ENCODE results near the gene IGSF22. TPM values are rescaled to one million over a fixed set of nuclear protein-coding genes. Genes with fewer than 3 reads are reported as not detected.
"Not testable (repeated sequence)": the region's sequence is repeated elsewhere in the genome, so short reads cannot be mapped to it uniquely, and the experiment has no call there.

IGSF22 gene
- total and polyA plus RNA-seq, 2 experiments from 2014 or later, result 0.03 to 0.82 TPM

DNA sequence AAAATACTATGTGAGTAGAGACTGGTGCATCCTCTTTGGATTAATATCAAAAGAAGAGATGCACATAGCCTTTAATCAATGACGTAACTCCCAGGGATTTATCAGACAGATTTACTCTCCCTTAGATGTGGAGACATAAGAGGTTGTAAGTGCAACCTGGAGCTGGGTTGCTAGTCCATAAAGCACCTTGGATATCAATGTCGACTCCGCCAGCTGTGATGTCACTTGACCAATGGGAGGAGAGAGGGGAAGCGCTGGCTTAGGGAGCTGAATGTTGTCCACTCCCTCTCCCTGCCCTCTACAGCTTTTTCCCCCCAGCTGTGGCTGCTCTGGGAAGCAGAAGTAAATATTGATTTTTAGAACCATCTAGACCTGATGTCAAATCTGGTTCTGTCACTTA lies 56.3 kb downstream of the IGSF22 start:
- Histone ChIP-seq H3K4me1 (ENCODE audit: low read depth) (no peaks in the 10 kb centered on the region), H3K27me3 (no peaks in the 10 kb centered on the region), H3K27ac (no peak overlapping the region), H3K36me3 (no peaks in the 10 kb centered on the region), H3K9me3 (ENCODE audit: low read depth) (no peaks in the 10 kb centered on the region), H3K4me3 (no peak overlapping the region)
- no peak for DNase-seq (ENCODE audit: low read depth in 1 of 2, low spot score in 1 of 2)
- TF ChIP-seq, protein P1, sequence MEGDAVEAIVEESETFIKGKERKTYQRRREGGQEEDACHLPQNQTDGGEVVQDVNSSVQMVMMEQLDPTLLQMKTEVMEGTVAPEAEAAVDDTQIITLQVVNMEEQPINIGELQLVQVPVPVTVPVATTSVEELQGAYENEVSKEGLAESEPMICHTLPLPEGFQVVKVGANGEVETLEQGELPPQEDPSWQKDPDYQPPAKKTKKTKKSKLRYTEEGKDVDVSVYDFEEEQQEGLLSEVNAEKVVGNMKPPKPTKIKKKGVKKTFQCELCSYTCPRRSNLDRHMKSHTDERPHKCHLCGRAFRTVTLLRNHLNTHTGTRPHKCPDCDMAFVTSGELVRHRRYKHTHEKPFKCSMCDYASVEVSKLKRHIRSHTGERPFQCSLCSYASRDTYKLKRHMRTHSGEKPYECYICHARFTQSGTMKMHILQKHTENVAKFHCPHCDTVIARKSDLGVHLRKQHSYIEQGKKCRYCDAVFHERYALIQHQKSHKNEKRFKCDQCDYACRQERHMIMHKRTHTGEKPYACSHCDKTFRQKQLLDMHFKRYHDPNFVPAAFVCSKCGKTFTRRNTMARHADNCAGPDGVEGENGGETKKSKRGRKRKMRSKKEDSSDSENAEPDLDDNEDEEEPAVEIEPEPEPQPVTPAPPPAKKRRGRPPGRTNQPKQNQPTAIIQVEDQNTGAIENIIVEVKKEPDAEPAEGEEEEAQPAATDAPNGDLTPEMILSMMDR (IDR thresholded peaks at IDR 0.05; ENCODE audit: low read depth, low read length), result no peak

DNA sequence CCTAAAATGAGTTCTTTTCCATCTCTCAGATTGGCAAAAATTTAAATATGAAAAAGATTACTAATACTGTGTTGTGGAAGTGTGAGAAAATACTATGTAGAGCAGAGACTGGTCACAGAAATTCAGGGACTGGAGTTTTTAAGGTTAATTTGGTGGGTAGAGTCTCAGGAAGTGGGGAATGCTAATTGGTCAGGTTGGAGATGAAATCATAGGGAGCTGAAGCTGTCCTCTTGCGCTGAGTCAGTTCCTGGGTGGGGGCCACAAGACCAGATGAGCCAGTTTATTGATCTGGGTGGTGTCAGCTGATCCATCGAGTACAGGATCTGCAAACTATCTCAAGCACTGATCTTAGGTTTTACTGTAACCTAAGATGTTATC lies 56.8 kb downstream of the IGSF22 start:
- Histone ChIP-seq H3K27ac (no peak overlapping the region), H3K4me3 (no peak overlapping the region), H3K4me1 (ENCODE audit: low read depth) (no peaks in the 10 kb centered on the region), H3K36me3 (no peaks in the 10 kb centered on the region), H3K27me3 (no peaks in the 10 kb centered on the region), H3K9me3 (ENCODE audit: low read depth) (no peaks in the 10 kb centered on the region)
- TF ChIP-seq, protein P1 (IDR thresholded peaks at IDR 0.05; ENCODE audit: low read depth, low read length), result no peak
- DNase-seq (ENCODE audit: low read depth in 1 of 2, low spot score in 1 of 2), result no peak

DNA sequence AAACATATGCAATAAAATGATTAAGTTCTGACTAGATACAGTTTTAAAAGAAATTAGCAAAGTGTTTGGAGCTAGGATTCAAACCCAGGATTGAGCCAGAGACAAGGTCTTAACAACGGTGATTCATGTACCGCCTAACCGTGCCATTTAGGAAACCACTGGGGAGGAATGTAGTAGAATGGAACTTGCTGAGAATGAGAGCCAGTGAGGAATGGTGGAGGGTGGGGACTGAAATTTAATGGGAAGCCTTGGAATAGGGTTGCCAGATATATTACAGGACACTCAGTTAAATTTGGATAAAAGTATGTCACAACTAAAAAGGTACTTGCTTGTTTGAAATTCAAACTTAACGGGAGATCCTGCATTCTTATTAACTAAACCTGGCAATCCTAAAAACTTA lies 57.9 kb downstream of the IGSF22 start:
- H3K4me1 ChIP-seq (ENCODE audit: low read depth), result no peaks in the 10 kb centered on the region
- H3K27ac ChIP-seq, result no peak overlapping the region
- H3K36me3 ChIP-seq, result no peaks in the 10 kb centered on the region
- H3K4me3 ChIP-seq, result no peak overlapping the region
- DNase-seq (ENCODE audit: low read depth in 1 of 2, low spot score in 1 of 2), result no peak
- TF ChIP-seq, protein P1 (IDR thresholded peaks at IDR 0.05; ENCODE audit: low read depth, low read length), result no peak
- H3K9me3 ChIP-seq (ENCODE audit: low read depth), result no peaks in the 10 kb centered on the region
- H3K27me3 ChIP-seq, result no peaks in the 10 kb centered on the region

DNA sequence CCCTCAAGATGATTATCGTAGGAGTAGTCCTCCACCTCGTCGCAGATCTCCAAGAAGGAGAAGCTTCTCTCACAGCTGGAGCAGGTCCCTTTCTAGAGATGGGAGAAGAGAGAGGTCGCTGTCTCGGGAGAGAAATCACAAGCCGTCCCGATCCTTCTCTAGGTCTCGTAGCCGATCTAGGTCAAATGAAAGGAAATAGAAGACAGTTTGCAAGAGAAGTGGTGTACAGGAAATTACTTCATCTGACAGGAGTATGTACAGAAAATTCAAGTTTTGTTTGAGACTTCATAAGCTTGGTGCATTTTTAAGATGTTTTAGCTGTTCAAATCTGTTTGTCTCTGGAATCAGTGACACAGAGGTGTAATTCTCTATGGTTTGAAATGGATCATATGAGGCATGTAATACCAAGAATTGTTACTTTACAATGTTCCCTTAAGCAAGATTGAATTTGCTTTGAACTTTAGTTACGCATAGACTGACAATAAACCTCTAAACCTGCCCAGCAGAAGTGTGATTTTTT lies 60.6 kb downstream of the IGSF22 start:
- H3K27ac ChIP-seq, result not testable (repeated sequence)

DNA sequence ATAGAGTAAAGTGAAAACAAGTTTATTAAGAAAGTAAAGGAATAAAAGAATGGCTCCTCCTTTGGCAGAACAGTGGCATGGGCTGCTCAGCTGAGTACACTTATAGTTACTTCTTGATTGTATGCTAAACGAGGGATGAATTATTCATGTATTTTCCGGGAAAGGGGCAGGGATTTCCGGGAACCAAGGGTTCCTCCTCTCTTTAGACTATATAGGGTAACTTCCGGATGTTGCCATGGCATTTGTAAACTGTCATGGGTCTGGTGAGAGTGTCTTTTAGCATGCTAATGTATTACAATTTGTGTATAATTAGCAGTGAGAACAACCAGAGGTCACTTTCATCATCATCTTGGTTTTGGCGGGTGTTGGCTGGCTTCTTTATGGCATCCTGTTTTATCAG lies 68.3 kb downstream of the IGSF22 start:
- TF ChIP-seq, protein P1 (IDR thresholded peaks at IDR 0.05; ENCODE audit: low read depth, low read length), result no peak
- Histone ChIP-seq H3K36me3 (no peaks in the 10 kb centered on the region), H3K9me3 (ENCODE audit: low read depth) (no peaks in the 10 kb centered on the region), H3K4me1 (ENCODE audit: low read depth) (no peaks in the 10 kb centered on the region), H3K4me3 (no peak overlapping the region), H3K27ac (no peak overlapping the region), H3K27me3 (no peaks in the 10 kb centered on the region)
- DNase-seq (ENCODE audit: low read depth in 1 of 2, low spot score in 1 of 2), result no peak

More for the DNA sequence above, 60.6 kb downstream of the IGSF22 start:
- H3K27me3 ChIP-seq; DNase-seq (ENCODE audit: low read depth in 1 of 2, low spot score in 1 of 2); H3K36me3 ChIP-seq; H3K4me3 ChIP-seq; H3K9me3 ChIP-seq (ENCODE audit: low read depth); H3K4me1 ChIP-seq (ENCODE audit: low read depth): not testable (repeated sequence)

Other genes with a start within 250 kb of the IGSF22 start
- 110 and 117 TPM in 2 replicates for gene TSG101, start 199.2 kb downstream of the IGSF22 start, total RNA-seq
- 151 and 152 TPM in 2 replicates for gene TSG101, start 199.2 kb downstream of the IGSF22 start, polyA plus RNA-seq
- 6.3 and 13.1 TPM in 2 replicates for gene UEVLD, start 137.5 kb downstream of the IGSF22 start, total RNA-seq
- 9.4 and 18.6 TPM in 2 replicates for gene UEVLD, start 137.5 kb downstream of the IGSF22 start, polyA plus RNA-seq
- 3.6 and 4.9 TPM in 2 replicates for gene MISFA, start 126.4 kb downstream of the IGSF22 start, total RNA-seq
- 4.0 and 6.1 TPM in 2 replicates for gene MISFA, start 126.4 kb downstream of the IGSF22 start, polyA plus RNA-seq
- 13.4 and 14.3 TPM in 2 replicates for gene SPTY2D1, start 91.8 kb downstream of the IGSF22 start, total RNA-seq
- gene SPTY2D1, start 91.8 kb downstream of the IGSF22 start, polyA plus RNA-seq, result 4.3 and 6.6 TPM in 2 replicates
- gene TMEM86A, start 27.4 kb downstream of the IGSF22 start, total RNA-seq, result 3.4 and 4.1 TPM in 2 replicates
- 4.1 and 5.2 TPM in 2 replicates for gene TMEM86A, start 27.4 kb downstream of the IGSF22 start, polyA plus RNA-seq
- 1.3 and 1.6 TPM in 2 replicates for gene PTPN5, start 65.6 kb upstream of the IGSF22 start, total RNA-seq
- 1.1 and 2.4 TPM in 2 replicates for gene PTPN5, start 65.6 kb upstream of the IGSF22 start, polyA plus RNA-seq
- not detected in 2 replicates for gene MRGPRX1, start 213.2 kb upstream of the IGSF22 start, total RNA-seq
- not detected in 2 replicates for gene MRGPRX1, start 213.2 kb upstream of the IGSF22 start, polyA plus RNA-seq

All from cardiac muscle cell (in vitro differentiated cells and primary cell).